Raji (cell line): ENCODE results near the gene KREMEN1.

Experiments
- POLR2A ChIP-seq: IDR thresholded peaks from 2 replicates; pipeline ENCODE4 v1.6.1; 2011; ENCODE audit warnings: low read depth, low read length, control low read depth; ENCODE audit not compliant: insufficient read depth

KREMEN1 gene

DNA sequence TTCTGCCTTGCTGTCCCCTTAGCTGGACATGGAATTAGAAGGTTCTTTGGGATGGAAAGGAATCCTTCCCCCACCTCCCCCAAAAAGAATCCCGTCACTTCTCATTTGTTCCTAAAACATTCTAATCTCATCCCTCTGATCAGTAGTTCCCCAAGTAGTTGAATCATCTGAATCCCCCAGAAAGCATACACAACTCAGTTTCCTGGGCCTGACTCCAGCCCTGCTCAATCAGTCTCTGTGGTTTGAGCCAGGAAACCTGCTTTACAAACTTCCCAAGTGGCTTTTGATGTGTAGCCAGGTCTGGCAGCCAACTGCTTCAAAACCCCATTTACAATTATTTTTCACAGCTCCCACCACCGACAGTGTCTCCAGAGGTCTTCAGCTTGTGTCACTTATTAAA lies 31.4 kb upstream of the KREMEN1 start:
- TF ChIP-seq POLR2A, result no peak

DNA sequence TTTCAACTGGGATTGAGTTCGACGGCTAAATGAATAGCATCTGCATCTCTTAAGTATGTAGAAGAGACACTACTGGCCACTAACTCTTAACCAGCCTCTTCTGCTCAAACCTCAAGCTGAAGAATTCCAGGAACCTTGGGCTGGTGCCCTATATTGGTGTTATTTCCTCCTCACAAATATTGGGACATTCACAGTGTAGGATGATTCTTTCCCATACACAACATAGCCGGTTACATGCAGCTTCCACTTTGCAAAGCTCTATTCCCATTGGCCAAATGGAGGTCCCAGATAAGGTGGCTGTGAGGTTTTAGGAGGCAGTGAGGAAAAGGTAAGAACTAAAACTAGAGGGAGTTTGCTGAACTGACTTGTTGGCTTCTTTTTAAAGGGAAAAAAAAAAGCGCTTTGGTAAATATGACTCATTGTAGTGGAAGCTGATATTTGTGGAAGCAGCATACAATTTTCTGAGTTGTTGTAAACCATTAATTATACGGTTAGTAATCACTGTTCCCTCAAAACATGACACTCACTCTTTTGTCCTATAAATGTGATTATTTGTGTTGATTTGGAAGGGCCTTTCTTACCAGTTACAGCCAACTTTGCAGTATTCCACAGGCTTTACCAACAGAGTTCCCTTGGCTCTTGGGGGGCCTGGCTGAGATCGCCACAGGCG lies 28.8 kb upstream of the KREMEN1 start:
- TF ChIP-seq POLR2A, result no peak

DNA sequence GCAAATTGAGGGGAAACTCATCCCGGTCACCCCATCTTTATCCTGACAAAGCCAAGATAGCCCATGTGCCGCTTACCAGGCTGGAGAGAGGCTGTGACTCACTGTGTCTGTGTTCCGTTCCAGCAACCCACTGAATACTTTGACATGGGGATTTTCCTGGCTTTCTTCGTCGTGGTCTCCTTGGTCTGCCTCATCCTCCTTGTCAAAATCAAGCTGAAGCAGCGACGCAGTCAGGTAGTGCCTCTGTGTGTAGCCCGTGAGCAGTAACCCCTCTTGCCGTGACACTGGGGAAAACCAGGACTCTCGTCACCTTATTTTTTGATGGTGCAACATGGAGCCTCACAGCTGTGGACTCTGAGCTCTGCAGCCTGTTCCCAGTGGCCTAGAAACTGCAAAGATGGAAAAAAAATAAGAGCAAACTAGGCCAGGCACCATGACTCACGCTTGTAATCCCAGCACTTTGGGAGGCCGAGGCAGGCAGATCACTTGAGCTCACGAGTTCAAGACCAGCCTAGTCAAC lies 28.1 kb upstream of the KREMEN1 start:
- TF ChIP-seq POLR2A, result no peak

DNA sequence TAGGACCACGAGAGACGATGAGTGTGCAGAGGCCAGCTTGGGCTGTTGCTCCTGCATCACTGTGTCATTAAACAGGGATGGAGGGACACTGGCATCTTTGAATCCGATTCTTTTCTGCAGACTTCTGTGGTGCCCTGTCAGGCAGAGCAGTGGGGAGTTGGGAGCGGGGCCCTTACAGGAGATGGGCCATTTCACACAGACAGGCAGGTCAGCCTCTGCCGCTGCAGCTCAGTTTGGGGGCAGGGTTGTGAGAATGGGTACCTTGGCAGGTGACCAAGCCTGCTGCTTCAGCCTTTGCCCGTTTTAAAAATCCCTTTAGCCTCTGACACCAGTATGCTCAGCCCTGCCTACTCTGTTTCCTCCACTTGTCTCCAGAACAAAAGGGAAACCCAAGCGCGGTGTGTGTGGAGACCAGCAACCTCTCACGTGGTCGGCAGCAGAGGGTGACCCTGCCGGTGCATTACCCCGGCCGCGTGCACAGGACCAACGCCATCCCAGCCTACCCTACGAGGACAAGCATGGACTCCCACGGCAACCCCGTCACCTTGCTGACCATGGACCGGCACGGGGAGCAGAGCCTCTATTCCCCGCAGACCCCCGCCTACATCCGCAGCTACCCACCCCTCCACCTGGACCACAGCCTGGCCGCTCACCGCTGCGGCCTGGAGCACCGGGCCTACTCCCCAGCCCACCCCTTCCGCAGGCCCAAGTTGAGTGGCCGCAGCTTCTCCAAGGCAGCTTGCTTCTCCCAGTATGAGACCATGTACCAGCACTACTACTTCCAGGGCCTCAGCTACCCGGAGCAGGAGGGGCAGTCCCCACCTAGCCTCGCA lies 23.8 kb upstream of the KREMEN1 start:
- no peak for TF ChIP-seq POLR2A

DNA sequence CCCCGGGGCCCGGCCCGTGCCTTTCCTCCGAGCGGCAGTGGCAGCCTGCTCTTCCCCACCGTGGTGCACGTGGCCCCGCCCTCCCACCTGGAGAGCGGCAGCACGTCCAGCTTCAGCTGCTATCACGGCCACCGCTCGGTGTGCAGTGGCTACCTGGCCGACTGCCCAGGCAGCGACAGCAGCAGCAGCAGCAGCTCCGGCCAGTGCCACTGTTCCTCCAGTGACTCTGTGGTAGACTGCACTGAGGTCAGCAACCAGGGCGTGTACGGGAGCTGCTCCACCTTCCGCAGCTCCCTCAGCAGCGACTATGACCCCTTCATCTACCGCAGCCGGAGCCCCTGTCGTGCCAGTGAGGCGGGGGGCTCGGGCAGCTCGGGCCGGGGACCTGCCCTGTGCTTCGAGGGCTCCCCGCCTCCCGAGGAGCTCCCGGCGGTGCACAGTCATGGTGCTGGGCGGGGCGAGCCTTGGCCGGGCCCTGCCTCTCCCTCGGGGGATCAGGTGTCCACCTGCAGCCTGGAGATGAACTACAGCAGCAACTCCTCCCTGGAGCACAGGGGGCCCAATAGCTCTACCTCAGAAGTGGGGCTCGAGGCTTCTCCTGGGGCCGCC lies 23.1 kb upstream of the KREMEN1 start:
- TF ChIP-seq POLR2A, result no peak

DNA sequence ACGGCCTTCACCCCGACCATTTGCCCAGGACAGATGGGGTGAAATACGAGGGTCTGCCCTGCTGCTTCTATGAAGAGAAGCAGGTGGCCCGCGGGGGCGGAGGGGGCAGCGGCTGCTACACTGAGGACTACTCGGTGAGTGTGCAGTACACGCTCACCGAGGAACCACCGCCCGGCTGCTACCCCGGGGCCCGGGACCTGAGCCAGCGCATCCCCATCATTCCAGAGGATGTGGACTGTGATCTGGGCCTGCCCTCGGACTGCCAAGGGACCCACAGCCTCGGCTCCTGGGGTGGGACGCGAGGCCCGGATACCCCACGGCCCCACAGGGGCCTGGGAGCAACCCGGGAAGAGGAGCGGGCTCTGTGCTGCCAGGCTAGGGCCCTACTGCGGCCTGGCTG lies 22.4 kb upstream of the KREMEN1 start:
- no peak for TF ChIP-seq POLR2A

DNA sequence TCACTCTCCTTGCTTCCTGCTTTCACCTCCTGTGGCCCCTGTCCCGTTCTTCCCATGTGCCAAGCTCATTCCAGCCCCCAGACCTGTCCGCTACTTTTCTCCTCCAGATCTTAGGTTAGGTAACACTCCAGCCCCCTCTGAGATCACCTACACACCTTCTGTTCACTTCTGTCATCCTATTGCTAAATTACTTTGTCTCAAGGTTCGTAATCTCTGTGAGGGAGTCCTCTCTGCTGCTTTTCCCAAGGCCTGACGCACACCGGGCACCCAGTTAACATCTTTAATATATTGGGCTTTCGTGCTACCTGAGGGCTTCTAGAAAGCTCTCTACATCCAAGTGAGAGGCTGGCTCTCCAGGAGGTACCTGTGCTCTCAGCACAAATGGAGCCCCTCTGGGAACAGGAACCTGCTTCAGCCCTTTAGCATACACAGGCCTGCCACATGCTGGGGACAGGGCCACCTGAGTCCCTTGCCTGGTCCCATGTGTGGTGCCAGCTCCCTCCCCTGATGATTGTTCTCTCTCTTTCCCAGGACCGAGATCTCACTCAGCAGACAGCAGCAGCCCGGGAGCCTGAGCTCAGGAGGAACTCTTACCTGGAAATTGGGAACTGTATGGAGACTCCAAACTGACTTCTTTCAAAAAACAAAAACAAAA lies 19.7 kb upstream of the KREMEN1 start:
- TF ChIP-seq POLR2A, result no peak

DNA sequence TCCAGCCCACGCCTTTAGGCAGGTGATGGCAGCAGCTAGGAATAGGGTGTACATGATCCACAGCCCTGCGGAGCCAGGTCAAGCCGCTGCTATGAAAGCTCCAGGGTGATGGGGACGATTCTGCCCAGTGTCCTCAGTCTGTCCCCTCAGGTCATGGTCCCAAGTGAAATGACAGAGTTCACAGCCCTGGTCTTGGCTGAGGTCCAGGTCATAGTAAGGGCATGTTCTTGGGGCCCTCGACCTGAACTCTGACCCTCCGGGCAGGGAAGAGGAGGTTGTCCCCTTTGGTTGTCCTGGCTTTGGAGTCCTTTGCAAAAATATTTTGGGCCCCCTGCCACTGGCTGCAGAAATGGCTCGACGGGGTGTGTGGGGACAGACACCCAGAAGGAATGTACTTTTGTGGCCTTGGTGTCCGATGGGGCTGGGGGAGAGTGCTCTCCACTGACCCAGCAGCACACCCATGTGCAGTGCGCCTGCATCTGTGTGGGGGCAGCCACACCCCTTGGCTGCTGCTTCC lies 18.5 kb upstream of the KREMEN1 start:
- no peak for TF ChIP-seq POLR2A

DNA sequence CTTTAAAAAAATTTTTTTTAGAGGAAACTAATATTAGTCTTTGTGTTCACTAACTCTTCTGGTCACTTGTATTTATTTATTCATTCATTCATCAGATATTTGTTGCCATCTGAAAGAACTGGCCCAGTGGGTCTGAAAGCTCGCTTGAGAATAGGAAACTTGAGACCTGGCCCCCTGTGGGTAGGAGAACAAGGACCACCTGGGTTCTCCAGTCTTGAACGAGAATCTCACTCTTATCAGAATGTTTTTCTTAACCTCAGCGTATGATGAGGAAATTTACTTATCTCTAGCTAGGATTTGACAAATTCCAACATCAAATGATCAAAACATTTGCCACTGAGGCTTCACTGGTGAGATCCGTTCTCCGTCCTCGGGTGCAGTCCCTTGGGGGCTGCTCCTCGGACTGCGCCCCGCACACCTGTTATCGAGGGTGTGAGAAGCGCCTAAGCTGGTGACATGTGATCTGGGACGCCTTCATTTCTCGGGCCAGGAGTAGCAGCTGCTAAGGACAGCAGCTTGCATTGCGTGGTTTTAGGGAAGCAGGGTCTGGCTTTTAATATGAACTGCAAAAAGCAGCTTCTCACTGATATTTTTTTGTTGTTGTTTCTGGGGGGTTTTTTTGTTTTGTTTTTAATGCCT lies 17.5 kb upstream of the KREMEN1 start:
- TF ChIP-seq POLR2A, result no peak

DNA sequence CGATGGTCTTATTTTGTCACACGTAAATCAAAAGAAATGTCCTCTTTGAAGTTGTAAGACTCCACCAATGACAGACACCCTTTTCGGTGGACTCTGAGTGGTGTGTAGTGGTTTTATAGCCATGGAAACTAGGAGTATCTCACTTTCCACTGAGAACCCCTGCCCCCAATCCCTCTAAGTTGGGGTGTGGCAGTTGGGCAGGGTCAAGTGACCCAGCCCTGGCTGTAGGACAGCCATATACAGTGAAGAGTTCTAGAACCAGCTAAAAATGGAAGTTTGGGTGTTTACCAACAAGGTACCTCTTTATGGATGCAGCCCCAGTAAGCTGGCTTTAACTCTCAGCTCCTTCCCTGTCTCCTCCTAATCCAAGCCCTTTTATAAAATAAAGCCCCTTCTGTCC lies 16.4 kb upstream of the KREMEN1 start:
- no peak for TF ChIP-seq POLR2A

DNA sequence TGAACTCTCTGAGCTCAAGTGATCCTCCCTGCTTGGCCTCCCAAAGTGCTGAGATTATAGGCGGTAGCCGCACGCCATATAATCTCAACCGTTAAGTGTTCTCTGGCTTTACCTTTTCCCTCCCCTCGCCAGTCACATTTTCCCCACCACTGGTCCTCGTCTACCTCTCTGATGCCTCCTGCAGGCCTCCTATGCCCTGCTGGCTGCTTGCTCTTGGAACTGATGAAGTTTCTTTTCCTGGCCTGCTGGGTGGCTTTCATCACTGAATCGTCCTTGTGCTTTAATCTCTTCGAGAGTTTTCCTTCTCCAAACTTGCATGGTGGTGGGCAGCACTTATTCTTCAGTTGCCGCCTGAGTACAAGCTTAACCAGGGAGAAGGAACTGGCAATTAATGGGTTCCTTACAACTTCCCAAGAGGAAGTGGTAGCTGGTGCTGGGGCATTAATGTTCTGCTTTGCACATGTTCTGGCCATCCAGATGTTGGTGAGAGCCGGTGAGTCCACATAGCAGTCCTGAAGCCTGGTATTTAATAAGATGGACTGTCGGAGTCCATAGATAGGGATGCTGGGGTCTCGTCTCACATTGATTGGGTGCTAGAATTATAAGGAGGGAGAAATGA lies 12.5 kb upstream of the KREMEN1 start:
- no peak for TF ChIP-seq POLR2A

DNA sequence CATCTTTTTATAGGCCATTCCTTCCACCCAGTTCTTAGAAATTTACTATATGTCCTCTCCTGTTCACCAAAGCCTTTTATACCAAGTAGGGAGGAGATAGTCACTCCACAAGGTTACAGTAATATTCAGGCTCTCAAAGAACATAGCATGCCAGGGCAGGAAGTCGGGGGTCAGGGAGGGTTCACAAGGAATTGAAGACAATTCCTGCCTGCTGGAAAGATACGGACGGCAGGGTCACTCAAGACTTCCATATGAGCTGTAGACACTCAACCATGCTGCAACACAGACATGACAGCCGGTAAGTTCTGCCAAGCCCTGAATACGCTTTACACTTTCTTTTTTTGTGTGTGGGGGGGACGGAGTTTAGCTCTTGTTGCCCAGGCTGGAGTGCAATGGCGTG lies 11.9 kb upstream of the KREMEN1 start:
- TF ChIP-seq POLR2A, result no peak

DNA sequence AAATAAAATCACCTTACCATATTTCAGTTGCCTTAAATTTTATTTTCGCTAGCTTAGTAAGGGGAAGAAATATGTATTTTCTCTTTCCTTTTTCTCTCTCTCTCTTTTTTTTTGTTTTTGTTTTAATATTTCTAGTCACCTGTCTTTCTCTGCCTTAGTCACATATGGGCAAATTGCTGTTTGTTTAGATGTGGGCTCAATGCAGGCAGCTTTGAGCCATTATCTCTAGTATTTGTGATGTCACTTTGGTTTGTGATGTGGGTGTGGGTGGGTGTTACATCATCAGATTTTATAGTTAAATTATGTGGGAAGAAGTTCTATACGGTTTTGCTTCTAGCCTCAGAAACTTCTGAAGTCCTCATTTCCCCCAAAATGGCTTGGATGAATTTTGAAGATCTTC lies 11.1 kb upstream of the KREMEN1 start, which contains the start of gene C22orf31:
Gene C22orf31 (minus strand): TSS at position 59 of the 400 bp plus-strand sequence. CDS start 39 bp downstream, at position 20.
- no peak for TF ChIP-seq POLR2A

DNA sequence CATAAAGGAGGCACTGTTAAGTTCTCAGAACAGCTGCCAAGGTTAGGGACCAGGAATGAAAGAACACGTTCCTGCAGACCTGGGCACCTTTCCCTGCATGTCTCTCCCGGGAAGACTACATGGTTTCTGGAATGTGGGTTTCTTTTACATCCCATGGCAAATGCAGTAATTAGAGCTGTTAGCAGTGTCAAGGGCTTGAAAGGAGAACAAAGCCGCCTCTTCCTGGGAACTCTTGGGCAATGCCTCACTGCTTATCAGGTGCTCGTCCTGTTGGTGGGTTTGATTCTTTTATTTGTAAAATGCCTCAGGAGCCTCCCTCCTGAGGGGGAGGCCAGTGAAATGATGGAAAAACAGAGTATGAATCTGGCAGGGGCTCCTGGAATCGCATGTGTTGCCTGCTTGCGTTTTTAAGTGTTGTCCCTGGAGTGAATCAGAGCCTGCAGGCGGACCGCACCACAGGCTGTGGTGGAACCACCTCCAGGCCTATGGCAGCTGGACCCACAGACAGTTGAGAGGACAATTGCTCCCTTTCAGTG lies 10.5 kb upstream of the KREMEN1 start:
- TF ChIP-seq POLR2A, result no peak
